Mucosa of descending colon (tissue), 3 donors: ENCODE data around the gene BRINP2. TPM values are rescaled to one million over a fixed set of nuclear protein-coding genes. Genes with fewer than 3 reads are reported as not detected.

Source experiments
- ATAC-seq: fragments of 200-7000 bp; cut with Tn5 transposase; one replicate; pipeline ENCODE4 v1.9.1; 2020; ENCODE audit warnings: mild to moderate bottlenecking, moderate library complexity
- DNase-seq, 3 donors: peaks; one replicate each; pipeline ENCODE4 v3.0.0-alpha.2; 2020
- H3K36me3 ChIP-seq: fragments of 200-600 bp; one replicate; pipeline ENCODE4 v1.8.0; 2021; ENCODE audit warnings: low read depth, mild to moderate bottlenecking
- H3K4me1 ChIP-seq: fragments of 200-600 bp; one replicate; pipeline ENCODE4 v1.8.0; 2021; ENCODE audit warnings: low read depth, mild to moderate bottlenecking
- H3K4me3 ChIP-seq: fragments of 200-600 bp; one replicate; pipeline ENCODE4 v1.8.0; 2021; ENCODE audit warnings: mild to moderate bottlenecking
- H3K9me3 ChIP-seq: fragments of 200-600 bp; one replicate; pipeline ENCODE4 v1.8.0; 2021; ENCODE audit warnings: mild to moderate bottlenecking
- CTCF ChIP-seq: fragments of 200-600 bp; IDR thresholded peaks from one replicate; pipeline ENCODE4 v1.8.0; 2022; ENCODE audit warnings: antibody characterized with exemption, mild to moderate bottlenecking
- intact Hi-C, 2 donors: fragments of 100-400 bp; cut with DNase I in 1 of 2; cut with micrococcal nuclease in 1 of 2; formaldehyde crosslinking; loops; one replicate each; pipeline versions ENCODE4 v1.11.0 to v1.11.1; 2022; cut with DNase I, micrococcal nuclease
- total RNA-seq, 3 donors: library from RNA; stranded (reverse); fragmentation: NEBNext Ultra II Directional in 2 of 3; extraction: Animal tissue kit (Norgen Biotek cat#: 25700) in 2 of 3; gene quantifications; one replicate each; pipeline versions ENCODE4 v1.2.1 to v1.2.4, GENCODE V29; 2021 to 2023
- donor health status: DM: no; HTN: no; CAD: no; lungs with moderate emphysema.
- donor health status: DM: no; HTN: no; CAD: no.
- donor health status: DM: no; HTN: yes; CAD: no.

The BRINP2 gene
- total RNA-seq, 3 donors from 2014 or later, result 0.13 TPM; not detected in 2

DNA sequence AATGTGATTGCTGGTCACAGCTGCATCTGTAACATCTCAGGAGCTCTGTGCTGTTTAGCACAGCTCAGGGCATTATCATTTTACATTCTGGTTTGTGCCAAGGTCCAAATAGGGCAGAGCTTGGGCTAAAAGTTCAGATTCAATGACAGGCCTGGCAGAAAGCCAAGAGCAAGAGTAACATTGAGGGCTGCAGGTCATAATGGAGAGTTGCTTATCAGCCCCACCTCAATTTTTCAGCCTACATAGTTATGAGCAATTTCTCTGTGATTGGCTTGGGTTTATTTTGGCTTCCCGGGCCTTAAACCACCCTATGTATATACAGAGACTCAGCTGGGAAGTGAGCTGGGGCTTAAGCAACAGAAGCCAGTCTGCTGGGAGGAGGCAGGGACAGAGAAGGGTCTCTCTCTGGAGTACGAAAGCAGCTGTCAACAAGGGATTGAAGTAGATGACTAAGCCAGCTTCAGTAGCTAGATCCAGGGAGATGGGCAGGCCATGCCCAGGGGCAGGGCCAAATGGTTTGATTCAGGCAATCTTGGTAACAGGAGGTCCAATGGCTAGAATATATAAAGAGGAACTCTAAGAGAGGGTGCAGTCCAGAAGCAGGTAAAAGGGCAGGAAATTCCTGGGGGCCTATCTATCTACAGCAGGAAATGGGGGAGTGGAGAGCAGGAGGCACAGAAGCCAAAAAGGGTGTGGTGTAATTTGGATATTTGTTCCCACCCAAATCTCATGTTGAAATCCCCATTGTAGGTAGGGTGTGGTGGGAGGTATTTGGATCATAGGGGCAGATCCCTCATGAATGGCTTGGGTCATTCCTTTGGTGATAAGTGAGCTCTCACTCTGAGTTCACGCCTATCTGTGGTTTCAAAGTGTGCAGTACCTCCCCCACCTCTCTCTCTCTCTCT, 49.0 kb downstream of the BRINP2 start:
- no peak overlapping the region for H3K4me3 ChIP-seq
- intact Hi-C loops, result no loop called here
- no peak for TF ChIP-seq CTCF
- H3K9me3 ChIP-seq, result peaks cover 3% of the 10 kb centered on the region
- DNase-seq (peak in 1 of 3 donors; percentile 4), ATAC-seq (peak; percentile 26)
- H3K36me3 ChIP-seq, result no peaks in the 10 kb centered on the region
- H3K4me1 ChIP-seq, result no peaks in the 10 kb centered on the region

- Histone ChIP-seq H3K4me1 (no peaks in the 10 kb centered on the region), H3K36me3 (no peaks in the 10 kb centered on the region), H3K4me3 (no peak overlapping the region), H3K9me3 (no peaks in the 10 kb centered on the region)
- DNase-seq (no peak), ATAC-seq (no peak)
- no peak for TF ChIP-seq CTCF
- intact Hi-C loops, result no loop called here
These were observed 52.6 kb downstream of the BRINP2 start for GRCh38 chr1:177223359-177223758.

GRCh38 chr1:177227978-177228692, 57.4 kb downstream of the BRINP2 start:
- no peak overlapping the region for H3K4me3 ChIP-seq
- intact Hi-C loops, result no loop called here
- no peaks in the 10 kb centered on the region for H3K4me1 ChIP-seq
- no peaks in the 10 kb centered on the region for H3K9me3 ChIP-seq
- DNase-seq, result no peak
- no peak for TF ChIP-seq CTCF
- no peak for ATAC-seq
- no peaks in the 10 kb centered on the region for H3K36me3 ChIP-seq

DNA sequence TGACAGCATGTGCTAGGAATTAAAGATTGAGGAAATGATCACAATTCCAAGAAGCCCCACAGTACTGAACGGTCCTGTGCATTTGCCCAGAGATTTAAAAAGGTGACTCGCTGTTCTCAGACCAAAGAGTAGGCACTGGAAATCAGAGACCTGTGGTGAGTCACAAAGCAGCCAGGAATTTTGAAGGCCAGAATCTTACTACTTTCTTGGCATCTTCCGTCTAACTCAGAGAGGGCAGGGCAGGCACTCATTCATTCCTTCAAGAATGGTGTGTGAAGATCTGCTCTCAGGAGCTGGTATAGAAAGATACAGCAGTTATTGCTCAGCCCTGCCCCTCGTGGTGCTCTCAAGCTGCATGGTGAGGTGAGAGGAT, 57.9 kb downstream of the BRINP2 start:
- Histone ChIP-seq H3K9me3 (no peaks in the 10 kb centered on the region), H3K36me3 (no peaks in the 10 kb centered on the region), H3K4me3 (no peak overlapping the region), H3K4me1 (no peaks in the 10 kb centered on the region)
- no peak for TF ChIP-seq CTCF
- intact Hi-C loops, result no loop called here
- ATAC-seq (no peak), DNase-seq (no peak)

- ATAC-seq, result no peak
These were observed 59.0 kb downstream of the BRINP2 start for GRCh38 chr1:177229781-177230180.

More at GRCh38 chr1:177229781-177230180, 59.0 kb downstream of the BRINP2 start:
- no peak for DNase-seq
- H3K4me3 ChIP-seq, result no peak overlapping the region
- intact Hi-C loops, result no loop called here
- no peak for TF ChIP-seq CTCF
- H3K4me1 ChIP-seq, result no peaks in the 10 kb centered on the region
- H3K36me3 ChIP-seq, result no peaks in the 10 kb centered on the region
- no peaks in the 10 kb centered on the region for H3K9me3 ChIP-seq
